ENCODE data around the gene KIAA1671.

KIAA1671 gene

DNA sequence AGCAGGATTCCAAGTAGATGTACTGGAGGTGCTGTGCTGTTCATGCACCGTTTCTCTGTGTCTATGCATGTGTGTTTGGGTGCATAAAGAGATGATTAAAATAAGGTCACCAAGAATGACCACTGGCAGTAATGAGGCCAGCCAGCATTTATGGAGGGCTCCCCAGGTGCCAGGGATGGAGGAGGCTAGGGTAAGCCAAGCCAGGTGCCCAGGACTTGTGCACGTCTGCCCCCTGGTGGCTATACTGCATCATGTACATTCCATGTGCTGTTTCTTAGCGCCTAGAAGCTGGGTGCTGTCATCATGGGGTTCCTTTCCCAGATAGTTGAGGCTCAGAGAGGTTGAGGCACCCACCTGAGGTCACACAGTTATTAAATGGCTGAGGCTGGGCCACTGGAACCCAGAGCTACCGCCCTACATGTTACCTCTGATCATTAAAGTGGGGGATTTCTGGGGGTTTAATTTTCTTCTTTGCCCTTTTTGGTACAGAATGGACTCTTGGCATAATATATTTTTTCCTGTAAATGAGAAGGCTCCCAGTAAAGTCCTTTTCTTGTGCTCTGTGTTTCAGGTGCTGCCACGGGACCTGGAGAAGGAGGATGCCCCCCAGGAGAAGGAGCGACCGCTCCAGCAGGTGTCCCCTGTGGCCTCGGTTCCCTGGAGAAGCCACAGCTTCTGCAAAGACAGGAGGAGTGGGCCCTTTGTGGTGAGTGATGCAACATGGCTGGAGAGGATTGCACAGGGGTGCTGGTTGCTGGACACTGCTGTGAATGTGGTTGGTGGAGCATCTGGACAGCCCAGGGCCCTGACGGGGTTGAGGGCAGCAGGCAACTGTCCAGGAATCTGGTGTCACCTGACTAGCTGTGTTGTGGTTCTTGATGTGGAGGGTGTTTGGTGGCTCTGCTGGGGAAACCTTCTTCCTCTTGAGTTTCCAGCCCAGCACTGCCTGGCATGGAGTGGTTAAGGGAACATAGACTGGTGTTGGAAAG lies 96.4 kb downstream of the KIAA1671 start:
- peak; percentile 70 for DNase-seq

- no peak for DNase-seq
Observed at GRCh38 chr22:25049770-25050169, 97.3 kb downstream of the KIAA1671 start.

- DNase-seq: no peak
Observed at GRCh38 chr22:25050566-25050965, 98.0 kb downstream of the KIAA1671 start.

DNA sequence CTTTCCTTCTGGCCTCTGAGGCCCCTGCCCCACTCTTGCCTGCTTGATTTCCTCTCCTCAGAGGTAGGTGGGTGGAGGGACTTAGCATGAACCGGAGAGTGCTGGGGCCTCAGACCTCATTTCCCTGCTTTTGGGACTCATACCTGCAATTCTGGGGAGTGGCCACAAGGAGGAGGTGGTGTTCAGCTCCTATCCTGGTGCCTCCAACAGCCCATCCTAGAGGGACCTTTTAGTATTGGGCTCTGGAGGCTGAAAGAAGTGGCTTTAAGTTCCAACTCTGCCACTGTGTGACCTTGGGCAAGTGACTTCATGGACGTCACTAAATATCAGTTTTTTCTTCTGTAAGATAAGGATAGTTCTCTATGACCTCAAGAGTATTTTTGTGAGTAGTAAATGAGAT lies 98.6 kb downstream of the KIAA1671 start:
- no peak for DNase-seq

GRCh38 chr22:25051983-25052710 lies 99.6 kb downstream of the KIAA1671 start:
- no peak for DNase-seq

GRCh38 chr22:25053153-25053805 lies 100.8 kb downstream of the KIAA1671 start:
- no peak for DNase-seq

GRCh38 chr22:25054943-25055511 lies 102.5 kb downstream of the KIAA1671 start:
- DNase-seq: peak; percentile 35

DNA sequence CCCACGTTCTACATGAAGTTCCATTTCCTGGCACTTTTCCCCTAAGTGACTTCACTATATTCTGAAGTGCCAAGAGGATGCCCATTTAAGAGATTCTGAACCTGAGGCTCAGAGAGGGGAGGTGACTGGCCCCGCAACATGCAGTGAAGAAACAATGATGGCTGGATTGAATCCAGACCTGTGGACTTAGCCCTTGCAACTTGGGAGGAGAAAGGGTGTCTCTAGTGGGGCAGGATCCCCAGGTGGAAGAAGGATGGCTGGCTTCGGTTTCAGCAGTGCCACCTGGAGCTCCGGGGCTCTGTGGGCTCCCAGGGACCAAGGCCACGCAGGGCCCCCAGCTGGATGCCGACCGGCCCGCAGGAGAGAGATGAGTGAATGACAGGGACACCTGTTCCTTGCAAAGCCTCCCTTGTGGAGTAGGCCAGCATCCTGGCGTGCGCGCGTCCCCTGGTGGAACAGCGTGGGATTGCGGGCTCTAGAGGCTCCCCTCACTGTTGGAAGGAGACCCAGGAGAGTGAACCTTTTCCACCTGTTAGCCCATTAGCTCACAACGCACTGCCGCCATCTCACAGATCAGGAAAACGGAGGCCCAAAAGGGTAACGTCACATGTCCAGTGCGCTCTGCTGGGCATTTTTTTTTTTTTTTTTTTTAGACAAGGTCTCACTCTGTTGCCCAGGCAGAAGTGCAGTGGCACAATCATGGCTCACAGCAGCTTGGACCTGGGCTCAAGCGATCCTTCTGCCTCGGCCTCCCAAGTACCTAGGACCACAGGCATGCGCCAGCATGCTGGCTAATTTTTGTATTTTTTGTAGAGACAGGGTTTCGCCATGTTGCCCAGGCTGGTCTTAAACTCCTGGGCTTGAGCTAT lies 104.7 kb downstream of the KIAA1671 start:
- peak; percentile 80 for DNase-seq

GRCh38 chr22:25059438-25059837 lies 106.9 kb downstream of the KIAA1671 start:
- no peak for DNase-seq

DNA sequence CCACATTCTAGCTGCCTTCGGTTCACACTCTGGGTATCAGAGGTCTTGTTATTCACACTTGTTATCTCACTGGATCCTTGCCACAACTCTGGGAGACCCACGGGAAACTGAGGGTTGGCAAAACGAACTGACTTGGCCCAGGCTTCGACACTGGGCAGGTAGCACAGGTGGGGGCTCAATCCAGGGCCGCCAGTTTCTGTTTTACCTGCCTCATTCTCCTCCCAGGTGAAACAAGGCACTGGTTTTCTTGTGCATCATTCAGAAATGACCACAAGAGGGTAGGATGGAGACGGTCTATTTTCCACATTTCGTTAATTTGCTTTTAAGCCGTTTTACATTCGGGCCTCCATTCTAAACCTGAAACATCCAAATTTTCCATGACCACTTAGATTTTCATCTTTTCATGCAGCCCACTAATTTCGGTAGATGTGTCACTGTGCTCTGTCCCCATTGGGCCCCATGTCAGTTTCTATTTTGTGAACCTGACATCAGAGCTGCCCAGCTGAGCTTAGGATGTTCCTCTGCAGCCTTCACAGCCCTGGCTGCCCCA lies 108.1 kb downstream of the KIAA1671 start:
- peak; percentile 21 for DNase-seq

GRCh38 chr22:25061134-25061533 lies 108.6 kb downstream of the KIAA1671 start:
- DNase-seq: no peak

- DNase-seq: no peak
Observed at GRCh38 chr22:25061605-25062376, 109.3 kb downstream of the KIAA1671 start.

DNA sequence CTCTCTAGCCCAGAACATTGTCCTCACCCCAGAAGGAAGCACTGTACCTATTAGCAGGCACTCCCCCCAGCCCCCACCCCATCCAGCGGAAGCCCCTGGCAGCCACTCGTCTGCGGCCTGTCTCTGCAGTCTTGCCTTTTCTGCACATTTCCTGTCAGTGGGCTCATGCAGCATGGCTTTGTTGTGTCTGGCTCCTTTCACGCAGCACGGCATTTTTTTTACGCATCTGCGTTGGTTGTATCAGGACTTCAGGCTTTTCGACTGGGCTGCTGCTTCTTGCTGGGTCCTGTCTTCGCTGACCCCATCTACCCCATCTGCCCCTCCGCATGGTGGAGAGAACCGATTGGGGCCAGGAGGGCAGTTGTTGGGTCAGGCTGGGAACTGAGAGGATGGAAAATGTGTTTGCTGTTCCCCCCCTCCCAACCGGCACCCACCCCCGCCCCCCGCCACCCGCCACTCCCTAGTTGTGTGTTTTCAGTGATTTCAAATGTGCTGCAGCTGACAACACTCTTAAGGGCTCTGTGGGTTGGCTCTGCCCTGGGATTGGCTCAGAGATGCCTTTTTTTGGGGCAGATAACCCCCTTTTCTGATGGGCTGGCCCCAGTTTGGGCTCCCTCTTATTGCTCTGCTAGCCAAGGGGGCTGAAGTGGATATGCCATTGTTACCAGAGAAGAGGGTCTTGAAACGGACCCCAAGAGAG lies 110.0 kb downstream of the KIAA1671 start:
- DNase-seq: peak; percentile 53

- DNase-seq: no peak
Observed at GRCh38 chr22:25064894-25065560, 112.5 kb downstream of the KIAA1671 start.

GRCh38 chr22:25066861-25067435 lies 114.4 kb downstream of the KIAA1671 start:
- DNase-seq: no peak

DNA sequence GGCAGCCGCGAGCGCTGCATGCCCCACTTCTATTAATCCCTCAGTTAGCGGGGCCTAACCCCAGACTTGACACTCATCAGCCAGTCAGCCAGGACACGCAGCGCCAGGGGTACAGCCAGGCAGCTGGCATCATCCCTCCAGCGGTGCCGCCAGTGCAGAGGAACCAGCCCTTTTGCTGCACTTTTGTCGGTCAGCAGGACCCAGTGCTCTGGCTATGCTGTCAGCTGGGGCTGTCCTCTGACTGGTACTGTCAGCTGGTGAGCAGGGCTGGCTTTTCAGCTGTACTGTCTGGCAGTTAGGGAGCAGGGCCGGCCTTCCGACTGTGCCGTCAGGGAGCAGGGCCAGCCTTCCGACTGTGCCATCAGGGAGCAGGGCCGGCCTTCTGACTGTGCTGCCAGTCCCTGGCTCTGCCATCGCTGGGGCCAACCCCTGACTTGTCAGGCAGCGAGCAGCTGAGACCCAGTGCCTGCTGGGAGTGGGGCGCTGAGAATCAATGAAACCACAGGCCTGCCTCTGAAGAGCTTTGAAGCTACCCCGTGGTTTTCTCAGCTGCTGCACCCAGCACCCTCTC lies 115.4 kb downstream of the KIAA1671 start:
- peak; percentile 60 for DNase-seq

- peak; percentile 27 for DNase-seq
Observed at GRCh38 chr22:25068707-25069106, 116.2 kb downstream of the KIAA1671 start.

GRCh38 chr22:25069426-25069757 lies 116.9 kb downstream of the KIAA1671 start:
- no peak for DNase-seq

Data from stimulated activated CD4-positive, alpha-beta T cell treated with anti-CD3 and anti-CD28 coated beads, Interleukin-4, amount 100 ng/mL, for 1 hour (primary cell).